SU-DHL-6 (cell line): ENCODE measurements around the gene SSRP1.

Experiments used
- H2AFZ ChIP-seq: fragments of 200-600 bp; sonication (generic); 2 replicates; pipeline ENCODE4 v1.6.1; 2014; ENCODE audit warnings: low read depth, mild to moderate bottlenecking, moderate library complexity, mixed read lengths, antibody characterized with exemption, low read length; ENCODE audit not compliant: severe bottlenecking
- H3F3A ChIP-seq: fragments of 200-600 bp; shearing (Covaris generic); 2 replicates; pipeline ENCODE4 v1.6.0; 2016; ENCODE audit warnings: antibody characterized with exemption, mild to moderate bottlenecking; ENCODE audit not compliant: insufficient read depth
- H3K27ac ChIP-seq: fragments of 200-600 bp; sonication (generic); 2 replicates; pipeline ENCODE4 v1.5.1; 2016; ENCODE audit warnings: low read depth, mild to moderate bottlenecking, low read length, moderate library complexity, mixed read lengths
- H3K27me3 ChIP-seq: fragments of 200-600 bp; sonication (generic), shearing (Covaris generic); 2 replicates; pipeline ENCODE4 v1.6.0; 2014; ENCODE audit warnings: mild to moderate bottlenecking, low read length
- H3K36me3 ChIP-seq: fragments of 200-600 bp; sonication (generic); 2 replicates; pipeline ENCODE4 v1.6.1; 2014; ENCODE audit warnings: mild to moderate bottlenecking, low read length, mixed read lengths
- H3K4me2 ChIP-seq: fragments of 300-600, 200-600 bp; shearing (Covaris generic), sonication (generic); 2 replicates; pipeline ENCODE4 v1.6.0; 2014; ENCODE audit warnings: low read length, low read depth, mild to moderate bottlenecking; ENCODE audit not compliant: poor library complexity, severe bottlenecking
- H3K4me3 ChIP-seq: fragments of 200-600 bp; sonication (generic); 2 replicates; pipeline ENCODE4 v1.5.1; 2014; ENCODE audit warnings: antibody characterized with exemption, low read length, mild to moderate bottlenecking, mixed read lengths; ENCODE audit not compliant: insufficient read depth, poor library complexity, severe bottlenecking
- H3K79me2 ChIP-seq: fragments of 200-600 bp; sonication (generic); 2 replicates; pipeline ENCODE4 v1.6.1; 2014; ENCODE audit warnings: mild to moderate bottlenecking, low read length, moderate library complexity; ENCODE audit not compliant: insufficient read depth
- H3K9ac ChIP-seq: fragments of 200-600 bp; sonication (generic); 2 replicates; pipeline ENCODE4 v1.7.0; 2014; ENCODE audit warnings: mild to moderate bottlenecking, low read length
- H3K9me2 ChIP-seq: fragments of 200-600 bp; sonication (generic); replicated peaks from 2 replicates; pipeline ENCODE4 v1.6.1; 2014; ENCODE audit warnings: low read length; ENCODE audit not compliant: insufficient read depth
- H3K9me3 ChIP-seq: fragments of 200-600 bp; sonication (generic); 2 replicates; pipeline ENCODE4 v1.6.1; 2014; ENCODE audit warnings: low read length, mixed read lengths; ENCODE audit not compliant: insufficient read depth
- H4K20me1 ChIP-seq: fragments of 200-600 bp; sonication (generic); 2 replicates; pipeline ENCODE4 v1.6.1; 2014; ENCODE audit warnings: low read depth, mild to moderate bottlenecking, antibody characterized with exemption, low read length, moderate library complexity, mixed read lengths
- CTCF ChIP-seq: fragments of 200-600 bp; sonication (generic); IDR thresholded peaks from one replicate; pipeline ENCODE4 v1.5.1; 2017; ENCODE audit warnings: antibody characterized with exemption, mild to moderate bottlenecking, low read length, moderate library complexity; ENCODE audit not compliant: insufficient read depth, poor library complexity, severe bottlenecking
- EZH2phosphoT487 ChIP-seq: fragments of 200-600 bp; sonication (generic), shearing (Covaris generic); conservative IDR thresholded peaks from 2 replicates; pipeline ENCODE4 v1.6.1; 2018; ENCODE audit warnings: mild to moderate bottlenecking, antibody characterized with exemption, low read length, moderate library complexity, mixed read lengths

Gene SSRP1

GRCh38 chr11:57324886-57325734 lies 10.6 kb downstream of the SSRP1 start, which contains the start of gene TNKS1BP1:
Gene TNKS1BP1, minus strand, starts transcription at chr11:57324952. Its CDS starts 3,067 bp downstream, at chr11:57321885.
- H3K9ac ChIP-seq = peak within 1 kb of the TSS; percentile 53
- H3K9me2 ChIP-seq = no peaks in the 10 kb centered on the region
- no peaks in the 10 kb centered on the region for H3K27me3 ChIP-seq
- peak within 1 kb of the TSS; percentile 38 for H3K4me3 ChIP-seq
- peak within 1 kb of the TSS; percentile 55 for H2AFZ ChIP-seq
- H3K27ac ChIP-seq = peak within 1 kb of the TSS; percentile 73
- H3F3A ChIP-seq = peaks cover 16% of the 10 kb centered on the region
- peak within 1 kb of the TSS; percentile 61 for H3K4me2 ChIP-seq
- no peak for TF ChIP-seq EZH2phosphoT487
- TF ChIP-seq CTCF = no peak
- H3K79me2 ChIP-seq = no peaks in the 10 kb centered on the region
- no peaks in the 10 kb centered on the region for H4K20me1 ChIP-seq
- peaks cover 7% of the 10 kb centered on the region; the same call in 1 of the 2 replicates for H3K36me3 ChIP-seq
- H3K9me3 ChIP-seq = no peaks in the 10 kb centered on the region

- no peaks in the 10 kb centered on the region for H3K9me2 ChIP-seq
- peaks cover 7% of the 10 kb centered on the region; the same call in 1 of the 2 replicates for H3K36me3 ChIP-seq
- no peaks in the 10 kb centered on the region for H3K9me3 ChIP-seq
- peaks cover 16% of the 10 kb centered on the region for H3F3A ChIP-seq
- H3K27ac ChIP-seq = peak overlapping the region; percentile 73; the same call in 1 of the 2 replicates
- no peaks in the 10 kb centered on the region for H3K79me2 ChIP-seq
- H3K4me3 ChIP-seq = peak overlapping the region; percentile 38
- H4K20me1 ChIP-seq = no peaks in the 10 kb centered on the region
- H3K4me2 ChIP-seq = peak overlapping the region; percentile 61
- no peak overlapping the region for H2AFZ ChIP-seq
- H3K27me3 ChIP-seq = no peaks in the 10 kb centered on the region
- TF ChIP-seq EZH2phosphoT487 = no peak
- H3K9ac ChIP-seq = peak overlapping the region; percentile 53
Observed at GRCh38 chr11:57324154-57324885, 11.4 kb downstream of the SSRP1 start.

- no peaks in the 10 kb centered on the region for H3K9me2 ChIP-seq
- H3K27me3 ChIP-seq = no peaks in the 10 kb centered on the region
- peaks cover 16% of the 10 kb centered on the region for H3F3A ChIP-seq
- peak overlapping the region; percentile 53; the same call in 1 of the 2 replicates for H3K9ac ChIP-seq
- no peak overlapping the region for H3K27ac ChIP-seq
- H3K36me3 ChIP-seq = peaks cover 7% of the 10 kb centered on the region; the same call in 1 of the 2 replicates
- no peak overlapping the region for H2AFZ ChIP-seq
- no peaks in the 10 kb centered on the region for H4K20me1 ChIP-seq
- peak overlapping the region; percentile 61 for H3K4me2 ChIP-seq
- no peaks in the 10 kb centered on the region for H3K9me3 ChIP-seq
- peak overlapping the region; percentile 38 for H3K4me3 ChIP-seq
- TF ChIP-seq CTCF (no peak), EZH2phosphoT487 (no peak)
- no peaks in the 10 kb centered on the region for H3K79me2 ChIP-seq
Observed at GRCh38 chr11:57323855-57324153, 11.9 kb downstream of the SSRP1 start.
